NCI-H2107 treated with DMSO at 0.1 percent for 48 hours (cell line): ENCODE results near the gene DBH.

Experiments
- DNase-seq: peaks from one replicate; lab custom pipeline; 2025; ENCODE audit not compliant: unreplicated experiment; lab: John Stamatoyannopoulos, UW

Gene DBH

GRCh38 chr9:133681658-133682306, 45.6 kb downstream of the DBH start:
- DNase-seq = no peak

- DNase-seq = no peak
Measured at GRCh38 chr9:133682818-133683585, 46.8 kb downstream of the DBH start.

- DNase-seq = no peak
Measured at GRCh38 chr9:133683586-133684120, 47.5 kb downstream of the DBH start.

- DNase-seq = no peak
Measured at GRCh38 chr9:133684121-133684935, 48.2 kb downstream of the DBH start.

- DNase-seq = no peak
Measured at GRCh38 chr9:133684936-133685361, 48.8 kb downstream of the DBH start.

GRCh38 chr9:133685653-133686609, 49.8 kb downstream of the DBH start:
- DNase-seq = no peak

- no peak for DNase-seq
Measured at GRCh38 chr9:133686642-133687575, 50.7 kb downstream of the DBH start.

GRCh38 chr9:133687856-133688761, 51.9 kb downstream of the DBH start:
- no peak for DNase-seq

- no peak for DNase-seq
Measured at GRCh38 chr9:133689151-133689763, 53.1 kb downstream of the DBH start.

GRCh38 chr9:133690081-133690561, 54.0 kb downstream of the DBH start:
- no peak for DNase-seq

GRCh38 chr9:133691191-133691590, 55.0 kb downstream of the DBH start:
- DNase-seq = no peak

- no peak for DNase-seq
Measured at GRCh38 chr9:133691626-133692363, 55.6 kb downstream of the DBH start.

- no peak for DNase-seq
Measured at GRCh38 chr9:133692364-133692985, 56.3 kb downstream of the DBH start.

GRCh38 chr9:133693116-133693515, 57.0 kb downstream of the DBH start:
- DNase-seq = no peak

- DNase-seq = no peak
Measured at GRCh38 chr9:133693703-133694529, 57.8 kb downstream of the DBH start.

GRCh38 chr9:133694686-133695085, 58.5 kb downstream of the DBH start:
- no peak for DNase-seq
